ENCODE results near the gene ATP1A4.

GRCh38 chr1:160216301-160216700 lies 64.9 kb downstream of the ATP1A4 start:
- TF ChIP-seq YY1 (IDR thresholded peaks at IDR 0.05; ENCODE audit: low read depth, low read length) (no peak), MAFK (IDR thresholded peaks at IDR 0.05; ENCODE audit: low read depth, low read length) (no peak), POLR2AphosphoS5 (IDR thresholded peaks at IDR 0.05; ENCODE audit: low read depth, low read length) (no peak), CTCF (IDR thresholded peaks at IDR 0.05; ENCODE audit: control extremely low read depth in 1 of 3, insufficient read depth in 1 of 3, low read depth in 1 of 3, low read length in 3 of 3) (no peak)
